H1 (cell line): ENCODE data around the gene ELMO1. TPM values are rescaled to one million over a fixed set of nuclear protein-coding genes. Genes with fewer than 3 reads are reported as not detected.

ENCODE experiments used
- CTCF ChIA-PET: fragments of 300-600 bp; sonication (Branson Sonifier 250); formaldehyde crosslinking; loops from one replicate; lab custom pipeline; 2021; ENCODE audit not compliant: partially characterized antibody; lab: Charles Lee
- POLR2A ChIA-PET: fragments of 300-600 bp; sonication (Branson Sonifier 250); formaldehyde crosslinking; loops from one replicate; lab custom pipeline; 2021; ENCODE audit warnings: inconsistent platforms; ENCODE audit not compliant: partially characterized antibody; lab: Charles Lee
- DNase-seq, 2 experiments: peaks; one replicate each; pipeline versions ENCODE4 v3.0.0 to v3.0.0-alpha.2; 2010 to 2022; ENCODE audit warnings: low spot score in 2 of 2, low read depth in 1 of 2, mixed read lengths in 1 of 2
- FAIRE-seq: peaks from 2 replicates; lab custom pipeline; 2011; peaks lifted over from hg19 to GRCh38; lab: Jason Lieb, UNC
- H2AFZ ChIP-seq: 2 replicates; pipeline ENCODE4 v1.8.1; 2012; ENCODE audit warnings: low read length, inconsistent platforms
- H2AK5ac ChIP-seq: 2 replicates; pipeline ENCODE4 v1.6.1; 2013; ENCODE audit warnings: low read depth, low read length
- H2BK120ac ChIP-seq: replicated peaks from 2 replicates; pipeline ENCODE3; 2013; ENCODE audit warnings: low read depth, low read length, inconsistent platforms
- H2BK12ac ChIP-seq: 2 replicates; pipeline ENCODE4 v1.6.1; 2013; ENCODE audit warnings: low read depth, low read length
- H2BK15ac ChIP-seq: 2 replicates; pipeline ENCODE4 v1.6.1; 2013; ENCODE audit warnings: low read length
- H2BK20ac ChIP-seq: 2 replicates; pipeline ENCODE4 v1.6.1; 2013; ENCODE audit warnings: low read length
- H2BK5ac ChIP-seq: 2 replicates; pipeline ENCODE4 v1.6.1; 2013; ENCODE audit warnings: low read depth, low read length
- H3K14ac ChIP-seq: 2 replicates; pipeline ENCODE4 v1.6.1; 2013; ENCODE audit warnings: inconsistent platforms; ENCODE audit not compliant: insufficient read length
- H3K18ac ChIP-seq: 2 replicates; pipeline ENCODE4 v1.6.1; 2013; ENCODE audit warnings: low read length; ENCODE audit errors: extremely low read depth
- H3K23ac ChIP-seq: 2 replicates; pipeline ENCODE4 v1.6.1; 2013; ENCODE audit warnings: inconsistent platforms; ENCODE audit not compliant: insufficient read length
- H3K23me2 ChIP-seq: 2 replicates; pipeline ENCODE4 v1.6.1; 2013; ENCODE audit warnings: low read depth, low read length
- H3K27ac ChIP-seq: 2 replicates; pipeline ENCODE4 v1.6.1; 2011; ENCODE audit warnings: low read depth, low read length, inconsistent platforms
- H3K27me3 ChIP-seq, 4 experiments: replicated peaks in 1 of 4; 1 replicate in 1 of 4; 2 replicates in 3 of 4; pipeline versions ENCODE4 v1.6.1 to v1.8.1; 2011 to 2013; ENCODE audit warnings: low read length in 3 of 4, mild to moderate bottlenecking in 3 of 4, inconsistent platforms in 2 of 4, mixed read lengths in 2 of 4, moderate library complexity in 1 of 4; ENCODE audit not compliant: control insufficient read depth in 3 of 4, insufficient read depth in 3 of 4; ENCODE audit errors: extremely low read depth in 1 of 4
- H3K36me3 ChIP-seq, 4 experiments: 2 replicates each; pipeline versions ENCODE4 v1.6.1 to v1.8.1; 2011 to 2013; ENCODE audit warnings: mild to moderate bottlenecking in 4 of 4, low read length in 3 of 4, moderate library complexity in 2 of 4, control low read depth in 1 of 4, inconsistent platforms in 1 of 4; ENCODE audit not compliant: insufficient read depth in 4 of 4, control insufficient read depth in 2 of 4
- H3K4ac ChIP-seq: replicated peaks from 2 replicates; pipeline ENCODE3; 2013; ENCODE audit warnings: low read length, low read depth, mixed read lengths, inconsistent platforms; ENCODE audit not compliant: insufficient read length
- H3K4me1 ChIP-seq, 4 experiments: replicated peaks in 1 of 4; 1 replicate in 1 of 4; 2 replicates in 3 of 4; pipeline versions ENCODE4 v1.6.1 to v1.8.1; 2011 to 2013; ENCODE audit warnings: low read length in 3 of 4, inconsistent platforms in 2 of 4, mixed read lengths in 1 of 4; ENCODE audit not compliant: insufficient read depth in 4 of 4, control insufficient read depth in 3 of 4
- H3K4me2 ChIP-seq, 2 experiments: 2 replicates each; pipeline versions ENCODE4 v1.6.1 to v1.8.1; 2011 to 2013; ENCODE audit warnings: low read depth in 2 of 2, low read length in 2 of 2, control low read depth in 1 of 2, inconsistent platforms in 1 of 2, mild to moderate bottlenecking in 1 of 2; ENCODE audit not compliant: insufficient read depth in 1 of 2
- H3K4me3 ChIP-seq, 4 experiments: fragments of 200-600, 300-600 bp in 1 of 4; sonication (generic), shearing (Covaris generic), sonication (Bioruptor Twin) in 1 of 4; 2 replicates each; pipeline versions ENCODE4 v1.5.1 to v1.8.1; 2011 to 2016; ENCODE audit warnings: low read length in 4 of 4, low read depth in 3 of 4, control low read depth in 2 of 4, inconsistent platforms in 2 of 4, mild to moderate bottlenecking in 2 of 4, mixed read lengths in 1 of 4, moderate library complexity in 1 of 4; ENCODE audit not compliant: insufficient read depth in 2 of 4; ENCODE audit errors: extremely low read depth in 1 of 4
- H3K56ac ChIP-seq: replicated peaks from 2 replicates; pipeline ENCODE3; 2013; ENCODE audit warnings: low read depth, mild to moderate bottlenecking, mixed read lengths, low read length, inconsistent platforms; ENCODE audit not compliant: insufficient read length
- H3K79me1 ChIP-seq: 2 replicates; pipeline ENCODE4 v1.6.1; 2013; ENCODE audit warnings: low read depth, low read length, control low read depth
- H3K79me2 ChIP-seq, 2 experiments: 2 replicates each; pipeline versions ENCODE4 v1.6.1 to v1.8.1; 2012 to 2013; ENCODE audit warnings: low read length in 2 of 2, mild to moderate bottlenecking in 2 of 2, inconsistent platforms in 1 of 2; ENCODE audit not compliant: insufficient read depth in 2 of 2, control insufficient read depth in 1 of 2
- H3K9ac ChIP-seq, 4 experiments: replicated peaks in 1 of 4; 1 replicate in 1 of 4; 2 replicates in 3 of 4; pipeline versions ENCODE4 v1.6.1 to v1.8.1; 2011 to 2013; ENCODE audit warnings: low read depth in 3 of 4, low read length in 3 of 4, control low read depth in 2 of 4, mild to moderate bottlenecking in 2 of 4, moderate library complexity in 2 of 4, inconsistent platforms in 1 of 4; ENCODE audit errors: extremely low read depth in 1 of 4
- H3K9me3 ChIP-seq, 2 experiments: 2 replicates each; pipeline versions ENCODE4 v1.6.1 to v1.8.1; 2012 to 2013; ENCODE audit warnings: mild to moderate bottlenecking in 2 of 2, moderate library complexity in 2 of 2, control low read depth in 1 of 2, inconsistent platforms in 1 of 2, low read depth in 1 of 2, low read length in 1 of 2, mixed read lengths in 1 of 2; ENCODE audit not compliant: insufficient read depth in 2 of 2
- H4K20me1 ChIP-seq, 2 experiments: replicated peaks in 1 of 2; 2 replicates each; pipeline versions ENCODE3 to v1.8.1; 2011 to 2013; ENCODE audit warnings: inconsistent platforms in 2 of 2, low read length in 2 of 2, mild to moderate bottlenecking in 1 of 2; ENCODE audit not compliant: insufficient read depth in 2 of 2, control insufficient read depth in 1 of 2
- H4K5ac ChIP-seq: 2 replicates; pipeline ENCODE4 v1.6.1; 2013; ENCODE audit warnings: low read length, low read depth, mixed read lengths, inconsistent platforms; ENCODE audit not compliant: insufficient read length
- H4K8ac ChIP-seq: 2 replicates; pipeline ENCODE4 v1.8.0; 2013; ENCODE audit warnings: mild to moderate bottlenecking, moderate library complexity, low read length, inconsistent platforms; ENCODE audit not compliant: insufficient read depth; ENCODE audit errors: extremely low read depth
- H4K91ac ChIP-seq: replicated peaks from 2 replicates; pipeline ENCODE3; 2013; ENCODE audit warnings: low read length, mixed read lengths, inconsistent platforms; ENCODE audit not compliant: insufficient read length
- BCL11A ChIP-seq, 2 experiments: IDR thresholded peaks; one replicate each; pipeline ENCODE4 v1.6.1; 2011; ENCODE audit warnings: low read depth in 2 of 2, low read length in 2 of 2, mild to moderate bottlenecking in 2 of 2
- CHD1 ChIP-seq: IDR thresholded peaks from 2 replicates; pipeline ENCODE4 v1.6.1; 2012; ENCODE audit warnings: low read depth, low read length, improper control_type of control experiment
- CREB1 ChIP-seq: IDR thresholded peaks from 2 replicates; pipeline ENCODE4 v1.6.1; 2012; ENCODE audit warnings: inconsistent platforms
- GTF2F1 ChIP-seq: IDR thresholded peaks from 2 replicates; pipeline ENCODE4 v1.6.1; 2012; ENCODE audit warnings: low read depth, low read length, improper control_type of control experiment, borderline replicate concordance
- RXRA ChIP-seq: IDR thresholded peaks from 2 replicates; pipeline ENCODE4 v1.6.1; 2011; ENCODE audit warnings: low read depth, mild to moderate bottlenecking, low read length, moderate library complexity; ENCODE audit not compliant: insufficient read depth
- TBP ChIP-seq: IDR thresholded peaks from 2 replicates; pipeline ENCODE4 v1.6.1; 2011; ENCODE audit warnings: low read depth, low read length, improper control_type of control experiment
- WGBS, 2 experiments: shearing (Covaris generic) in 1 of 2; methylation state at CpG; one replicate each; pipeline versions ENCODE4 v1.1.6 to v1.1.7; 2013 to 2015; ENCODE audit warnings: low lambda C conversion rate in 2 of 2, mixed read lengths in 2 of 2, inconsistent platforms in 1 of 2, low coverage in 1 of 2, missing lambda C conversion rate in 1 of 2; ENCODE audit not compliant: insufficient replicate concordance in 2 of 2, insufficient coverage in 1 of 2, insufficient read length in 1 of 2; ENCODE audit errors: extremely low coverage in 1 of 2, missing lambda C conversion rate in 1 of 2; 5-methylcytosine and 5-hydroxymethylcytosine counted together
- polyA plus RNA-seq, 7 experiments: library from polyadenylated mRNA; depleted of rRNA in 3 of 7; stranded (reverse) in 5 of 7; unstranded in 2 of 7; fragments of >200 nt in 5 of 7; fragments of 200-250 nt in 2 of 7; gene quantifications; 1 replicate in 5 of 7; 2 replicates in 1 of 7; 4 replicates in 1 of 7; pipeline versions ENCODE4 v1.2.1 to v1.2.3, GENCODE V29; 2011 to 2013; ENCODE audit warnings: missing spikeins in 2 of 7, mixed read lengths in 2 of 7
- total RNA-seq: library from RNA; stranded (reverse); fragmentation: NEBNext Ultra II Directional; extraction: Animal tissue kit (Norgen Biotek cat#: 25700); gene quantifications from 2 replicates; pipeline ENCODE4 v1.2.1, GENCODE V29; 2021
- TF ChIP-seq, protein P1 (sequence below): IDR thresholded peaks from 2 replicates; pipeline ENCODE4 v1.6.1; 2012; ENCODE audit warnings: inconsistent platforms
- TF ChIP-seq, protein P2 (sequence below): IDR thresholded peaks from 2 replicates; pipeline ENCODE4 v1.6.1; 2012; ENCODE audit warnings: inconsistent platforms
- TF ChIP-seq, protein P3 (sequence below), 3 experiments: IDR thresholded peaks; 1 replicate in 2 of 3; 2 replicates in 1 of 3; pipeline versions ENCODE4 v1.5.1 to v1.6.1; 2011; ENCODE audit warnings: low read length in 3 of 3, mild to moderate bottlenecking in 3 of 3, inconsistent platforms in 2 of 3, low read depth in 1 of 3, moderate library complexity in 1 of 3; ENCODE audit not compliant: insufficient read depth in 1 of 3; ENCODE audit errors: control extremely low read depth in 1 of 3

The ELMO1 gene
- total and polyA plus RNA-seq, 2 of the 8 experiments (the other 6 are each of a cell fraction or from before 2014, with no cell fraction given) = 18.4 to 21.0 TPM

DNA sequence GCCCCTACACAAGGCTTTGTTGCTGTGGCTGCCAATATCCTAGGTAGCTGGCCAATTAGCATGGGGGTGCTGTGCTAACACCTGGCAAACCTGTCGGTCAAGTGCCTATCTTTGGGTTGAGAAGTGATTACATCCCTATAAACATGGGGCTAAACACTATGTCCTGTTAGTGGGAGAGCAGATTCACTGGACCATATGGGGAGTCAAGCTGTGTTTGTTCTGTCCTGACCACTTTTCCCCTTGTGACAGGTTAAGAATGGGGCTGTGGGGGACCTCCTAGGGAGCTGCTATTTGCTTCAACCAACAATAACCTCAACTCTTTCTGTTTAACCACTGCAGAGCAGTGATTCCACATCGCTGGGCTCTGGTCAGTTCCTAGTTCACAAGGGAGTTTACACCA, 572.9 kb downstream of the ELMO1 start:
- Histone ChIP-seq H3K36me3 (no peaks in the 10 kb centered on the region), H3K18ac (no peak overlapping the region), H3K9ac (no peak overlapping the region), H3K27me3 (no peaks in the 10 kb centered on the region), H3K4me1 (peaks cover 0 to 12% (median 7%) of the 10 kb centered on the region in 4 experiments; a peak in 6 of 7 replicates), H3K79me2 (no peaks in the 10 kb centered on the region), H2BK12ac (0 out of 2 replicates have a peak overlapping the region, but pooled peaks have one; percentile 12), H2BK20ac (no peak overlapping the region), H3K23ac (no peak overlapping the region), H3K79me1 (no peaks in the 10 kb centered on the region), H3K4ac (no peak overlapping the region), H2AK5ac (no peak overlapping the region), H3K4me3 (no peak overlapping the region), H4K20me1 (no peaks in the 10 kb centered on the region), H2BK15ac (no peak overlapping the region), H4K91ac (no peak overlapping the region), H3K27ac (no peak overlapping the region), H3K23me2 (no peaks in the 10 kb centered on the region), H2BK5ac (peak overlapping the region; percentile 38; the same call in 1 of the 2 replicates), H4K5ac (no peak overlapping the region), H3K9me3 (no peaks in the 10 kb centered on the region), H2BK120ac (no peak overlapping the region), H3K14ac (no peak overlapping the region), H2AFZ (no peak overlapping the region), H4K8ac (no peak overlapping the region), H3K56ac (no peak overlapping the region), H3K4me2 (0 out of 4 replicates have a peak overlapping the region, but pooled peaks of 1 of the 2 experiments have one; percentile 29)
- peak in 1 of 2 experiments; percentile 50 for DNase-seq
- ChIA-PET POLR2A (no interaction called here), CTCF (interaction anchor here (0.6 to 1.5 kb wide), 4 partner anchors 149 to 388 kb away, joined by 3 to 4 read pairs (median 4); no protein-coding TSS in a partner anchor)
- WGBS, 2 experiments = 52% methylated on average over 2 of the region's 2 CpGs; no CpG with 5 or more reads in 1 of the 2 experiments
- TF ChIP-seq, protein P1, sequence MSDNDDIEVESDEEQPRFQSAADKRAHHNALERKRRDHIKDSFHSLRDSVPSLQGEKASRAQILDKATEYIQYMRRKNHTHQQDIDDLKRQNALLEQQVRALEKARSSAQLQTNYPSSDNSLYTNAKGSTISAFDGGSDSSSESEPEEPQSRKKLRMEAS = no peak
- TF ChIP-seq CHD1 (no peak), GTF2F1 (no peak), CREB1 (no peak), BCL11A (IDR thresholded peaks at IDR 0.05; ENCODE audit: low read depth in 2 of 2, low read length in 2 of 2) (no peak), RXRA (no peak), TBP (no peak)
- TF ChIP-seq, protein P2, sequence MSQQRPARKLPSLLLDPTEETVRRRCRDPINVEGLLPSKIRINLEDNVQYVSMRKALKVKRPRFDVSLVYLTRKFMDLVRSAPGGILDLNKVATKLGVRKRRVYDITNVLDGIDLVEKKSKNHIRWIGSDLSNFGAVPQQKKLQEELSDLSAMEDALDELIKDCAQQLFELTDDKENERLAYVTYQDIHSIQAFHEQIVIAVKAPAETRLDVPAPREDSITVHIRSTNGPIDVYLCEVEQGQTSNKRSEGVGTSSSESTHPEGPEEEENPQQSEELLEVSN = no peak
- TF ChIP-seq, protein P3, sequence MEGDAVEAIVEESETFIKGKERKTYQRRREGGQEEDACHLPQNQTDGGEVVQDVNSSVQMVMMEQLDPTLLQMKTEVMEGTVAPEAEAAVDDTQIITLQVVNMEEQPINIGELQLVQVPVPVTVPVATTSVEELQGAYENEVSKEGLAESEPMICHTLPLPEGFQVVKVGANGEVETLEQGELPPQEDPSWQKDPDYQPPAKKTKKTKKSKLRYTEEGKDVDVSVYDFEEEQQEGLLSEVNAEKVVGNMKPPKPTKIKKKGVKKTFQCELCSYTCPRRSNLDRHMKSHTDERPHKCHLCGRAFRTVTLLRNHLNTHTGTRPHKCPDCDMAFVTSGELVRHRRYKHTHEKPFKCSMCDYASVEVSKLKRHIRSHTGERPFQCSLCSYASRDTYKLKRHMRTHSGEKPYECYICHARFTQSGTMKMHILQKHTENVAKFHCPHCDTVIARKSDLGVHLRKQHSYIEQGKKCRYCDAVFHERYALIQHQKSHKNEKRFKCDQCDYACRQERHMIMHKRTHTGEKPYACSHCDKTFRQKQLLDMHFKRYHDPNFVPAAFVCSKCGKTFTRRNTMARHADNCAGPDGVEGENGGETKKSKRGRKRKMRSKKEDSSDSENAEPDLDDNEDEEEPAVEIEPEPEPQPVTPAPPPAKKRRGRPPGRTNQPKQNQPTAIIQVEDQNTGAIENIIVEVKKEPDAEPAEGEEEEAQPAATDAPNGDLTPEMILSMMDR (IDR thresholded peaks at IDR 0.05; ENCODE audit: control extremely low read depth in 1 of 3, insufficient read depth in 1 of 3, low read depth in 1 of 3, low read length in 3 of 3) = no peak
- peak; percentile 72 for FAIRE-seq
